B cell (primary cell): ENCODE results near the gene FBXO28. TPM values are rescaled to one million over a fixed set of nuclear protein-coding genes. Genes with fewer than 3 reads are reported as not detected.

Source experiments
- ATAC-seq: fragments of 200-7000 bp; cut with Tn5 transposase; one replicate; pipeline ENCODE4 v1.10.0; 2021; ENCODE audit warnings: low read depth, mild to moderate bottlenecking, moderate number of reproducible peaks, moderate library complexity
- CTCF ChIA-PET: fragments of 350-600 bp; sonication (Branson Sonifier 250); formaldehyde crosslinking; loops from one replicate; lab custom pipeline; 2021; ENCODE audit warnings: antibody characterized with exemption, inconsistent platforms; lab: Charles Lee
- POLR2A ChIA-PET: fragments of 350-600 bp; sonication (Branson Sonifier 250); formaldehyde crosslinking; loops from one replicate; lab custom pipeline; 2021; ENCODE audit warnings: antibody characterized with exemption; lab: Charles Lee
- DNase-seq: peaks from one replicate; pipeline ENCODE4 v3.0.0; 2013
- H2AFZ ChIP-seq: 2 replicates; pipeline ENCODE4 v1.6.1; 2012; ENCODE audit warnings: mild to moderate bottlenecking, low read depth, low read length; ENCODE audit not compliant: insufficient read depth, poor library complexity, severe bottlenecking
- H3K27ac ChIP-seq, 2 donors: 1 replicate in 1 of 2; 2 replicates in 1 of 2; pipeline ENCODE4 v1.5.1; 2012 to 2013; ENCODE audit warnings: low read length in 2 of 2, mild to moderate bottlenecking in 2 of 2, moderate library complexity in 1 of 2
- H3K27me3 ChIP-seq, 4 experiments: fragments of 200-600 bp in 1 of 4; sonication (generic) in 1 of 4; replicated peaks in 1 of 4; 1 replicate in 2 of 4; 2 replicates in 2 of 4; pipeline versions ENCODE4 v1.6.1 to v1.7.0; 2013 to 2016; ENCODE audit warnings: low read length in 3 of 4, mild to moderate bottlenecking in 2 of 4, mixed read lengths in 1 of 4, moderate library complexity in 1 of 4; ENCODE audit not compliant: insufficient read depth in 4 of 4, control insufficient read depth in 3 of 4; ENCODE audit errors: control extremely low read depth in 1 of 4
- H3K36me3 ChIP-seq, 2 experiments: replicated peaks in 1 of 2; 1 replicate in 1 of 2; 2 replicates in 1 of 2; pipeline versions ENCODE4 v1.6.1 to v1.7.1; 2013; ENCODE audit warnings: low read length in 1 of 2; ENCODE audit not compliant: insufficient read depth in 2 of 2, control insufficient read depth in 1 of 2; ENCODE audit errors: control extremely low read depth in 1 of 2, extremely low read depth in 1 of 2
- H3K4me1 ChIP-seq, 2 donors: fragments of 200-600 bp in 1 of 2; sonication (generic) in 1 of 2; 1 replicate in 1 of 2; 2 replicates in 1 of 2; pipeline versions ENCODE4 v1.5.1 to v1.6.1; 2013 to 2017; ENCODE audit warnings: low read length in 2 of 2; ENCODE audit not compliant: control insufficient read depth in 2 of 2, insufficient read depth in 2 of 2
- H3K4me2 ChIP-seq: replicated peaks from 2 replicates; pipeline ENCODE3; 2012; ENCODE audit warnings: mild to moderate bottlenecking, low read depth, low read length; ENCODE audit not compliant: poor library complexity, severe bottlenecking
- H3K4me3 ChIP-seq, 5 experiments: fragments of 200-600 bp in 1 of 5; sonication (generic) in 1 of 5; 1 replicate in 3 of 5; 2 replicates in 2 of 5; pipeline versions ENCODE4 v1.5.1 to v1.7.0; 2011 to 2016; ENCODE audit warnings: low read length in 4 of 5, mild to moderate bottlenecking in 4 of 5, low read depth in 2 of 5, control low read depth in 1 of 5, moderate library complexity in 1 of 5; ENCODE audit not compliant: insufficient read depth in 1 of 5; ENCODE audit errors: control extremely low read depth in 1 of 5, extremely low read depth in 1 of 5
- H3K79me2 ChIP-seq: fragments of 200-600 bp; sonication (generic); one replicate; pipeline ENCODE4 v1.6.0; 2016; ENCODE audit warnings: low read length; ENCODE audit not compliant: control insufficient read depth, insufficient read depth
- H3K9ac ChIP-seq: fragments of 200-600 bp; sonication (generic); 2 replicates; pipeline ENCODE4 v1.6.1; 2017; ENCODE audit warnings: mild to moderate bottlenecking, low read length, moderate library complexity
- H3K9me3 ChIP-seq, 3 donors: one replicate each; pipeline versions ENCODE4 v1.6.1 to v1.7.1; 2013; ENCODE audit warnings: low read length in 2 of 3; ENCODE audit not compliant: control insufficient read depth in 2 of 3, insufficient read depth in 1 of 3; ENCODE audit errors: control extremely low read depth in 1 of 3
- H4K20me1 ChIP-seq: 2 replicates; pipeline ENCODE4 v1.6.0; 2012; ENCODE audit warnings: mild to moderate bottlenecking, low read length; ENCODE audit not compliant: insufficient read depth, control insufficient read depth, poor library complexity, severe bottlenecking
- H3K27ac Mint-ChIP-seq: one replicate; pipeline ENCODE4 v1.8.0; 2021; ENCODE audit warnings: mixed read lengths
- H3K27me3 Mint-ChIP-seq: one replicate; pipeline ENCODE4 v1.8.0; 2021; ENCODE audit warnings: mixed read lengths
- H3K4me1 Mint-ChIP-seq: one replicate; pipeline ENCODE4 v1.8.0; 2021; ENCODE audit warnings: mixed read lengths
- H3K4me3 Mint-ChIP-seq: one replicate; pipeline ENCODE4 v1.8.0; 2021; ENCODE audit warnings: mixed read lengths
- H3K9me3 Mint-ChIP-seq: one replicate; pipeline ENCODE4 v1.8.0; 2022; ENCODE audit warnings: mixed read lengths; ENCODE audit not compliant: insufficient read depth
- EZH2 ChIP-seq: IDR thresholded peaks from 2 replicates; pipeline ENCODE4 v1.6.1; 2012; ENCODE audit warnings: borderline replicate concordance, low read depth, mild to moderate bottlenecking, moderate library complexity, low read length; ENCODE audit not compliant: insufficient read depth, poor library complexity, severe bottlenecking
- WGBS: methylation state at CpG from one replicate; pipeline ENCODE4 v1.1.5; 2013; ENCODE audit warnings: missing lambda C conversion rate; ENCODE audit not compliant: insufficient coverage; 5-methylcytosine and 5-hydroxymethylcytosine counted together
- intact Hi-C: fragments of 100-400 bp; cut with micrococcal nuclease; formaldehyde crosslinking; loops from one replicate; pipeline ENCODE4 v1.10.0; 2022
- polyA plus RNA-seq: library from polyadenylated mRNA; depleted of rRNA; stranded (reverse); fragments of >200 nt; gene quantifications from 2 replicates; pipeline ENCODE4 v1.2.3, GENCODE V29; 2012
- total RNA-seq, 2 donors: library from RNA; stranded (reverse); fragments of 120-200 nt in 1 of 2; gene quantifications; 1 replicate in 1 of 2; 2 replicates in 1 of 2; pipeline versions ENCODE4 v1.2.3 to v1.2.4, GENCODE V29; 2013 to 2022
- TF ChIP-seq, protein P1 (sequence below): fragments of 200-600 bp; IDR thresholded peaks from one replicate; pipeline ENCODE4 v1.8.0; 2022; ENCODE audit warnings: antibody characterized with exemption, mild to moderate bottlenecking

FBXO28 gene
- total and polyA plus RNA-seq, 2 donors (not counting 1 experiment from before 2014, with no cell fraction given), result 17.5 to 39.7 TPM

DNA sequence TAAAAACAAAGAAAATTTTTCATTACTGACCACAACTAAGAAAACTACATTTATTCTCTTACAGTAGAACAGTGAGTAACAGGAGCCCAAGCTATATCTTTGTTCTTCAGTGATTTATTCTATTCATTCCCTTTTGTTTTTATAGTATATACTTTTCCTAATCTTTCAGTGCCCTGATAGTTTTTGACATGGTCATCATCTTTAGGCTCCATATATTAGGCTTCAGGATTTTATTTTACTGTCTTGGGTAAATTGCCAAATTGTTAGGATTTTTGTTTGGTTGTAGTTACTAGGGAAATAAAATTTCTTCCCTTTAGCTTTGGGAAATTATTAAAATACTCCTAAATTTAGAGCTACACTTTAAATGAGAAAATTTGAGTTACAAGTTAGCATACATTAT is 10.3 kb downstream of the FBXO28 start:
- no peak overlapping the region for H2AFZ ChIP-seq
- H3K9ac ChIP-seq, result no peak overlapping the region
- H3K27me3 ChIP-seq, result no peaks in the 10 kb centered on the region
- no peak overlapping the region for H3K27ac Mint-ChIP-seq
- H3K4me3 Mint-ChIP-seq, result no peak overlapping the region
- CTCF ChIA-PET, result interaction anchor here (0.6 to 1.7 kb wide), 4 partner anchors 8 to 333 kb away, joined by 3 to 7 read pairs (median 4); no protein-coding TSS in a partner anchor
- no peaks in the 10 kb centered on the region for H3K9me3 Mint-ChIP-seq
- H3K27me3 Mint-ChIP-seq, result no peaks in the 10 kb centered on the region
- peaks cover 16% of the 10 kb centered on the region for H3K4me1 Mint-ChIP-seq
- POLR2A ChIA-PET, result no interaction called here
- ATAC-seq (no peak), DNase-seq (no peak)
- H3K9me3 ChIP-seq, result no peaks in the 10 kb centered on the region
- H3K4me1 ChIP-seq, result no peaks in the 10 kb centered on the region
- no peak overlapping the region for H3K27ac ChIP-seq
- intact Hi-C loops, result no loop called here
- H3K4me2 ChIP-seq, result no peak overlapping the region
- no peak for TF ChIP-seq EZH2
- TF ChIP-seq, protein P1, sequence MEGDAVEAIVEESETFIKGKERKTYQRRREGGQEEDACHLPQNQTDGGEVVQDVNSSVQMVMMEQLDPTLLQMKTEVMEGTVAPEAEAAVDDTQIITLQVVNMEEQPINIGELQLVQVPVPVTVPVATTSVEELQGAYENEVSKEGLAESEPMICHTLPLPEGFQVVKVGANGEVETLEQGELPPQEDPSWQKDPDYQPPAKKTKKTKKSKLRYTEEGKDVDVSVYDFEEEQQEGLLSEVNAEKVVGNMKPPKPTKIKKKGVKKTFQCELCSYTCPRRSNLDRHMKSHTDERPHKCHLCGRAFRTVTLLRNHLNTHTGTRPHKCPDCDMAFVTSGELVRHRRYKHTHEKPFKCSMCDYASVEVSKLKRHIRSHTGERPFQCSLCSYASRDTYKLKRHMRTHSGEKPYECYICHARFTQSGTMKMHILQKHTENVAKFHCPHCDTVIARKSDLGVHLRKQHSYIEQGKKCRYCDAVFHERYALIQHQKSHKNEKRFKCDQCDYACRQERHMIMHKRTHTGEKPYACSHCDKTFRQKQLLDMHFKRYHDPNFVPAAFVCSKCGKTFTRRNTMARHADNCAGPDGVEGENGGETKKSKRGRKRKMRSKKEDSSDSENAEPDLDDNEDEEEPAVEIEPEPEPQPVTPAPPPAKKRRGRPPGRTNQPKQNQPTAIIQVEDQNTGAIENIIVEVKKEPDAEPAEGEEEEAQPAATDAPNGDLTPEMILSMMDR, result no peak
- peaks cover 89% of the 10 kb centered on the region for H3K79me2 ChIP-seq
- H3K36me3 ChIP-seq, result peaks cover 3 to 25% of the 10 kb centered on the region in 2 experiments
- H3K4me3 ChIP-seq, result no peak overlapping the region
- peaks cover 47% of the 10 kb centered on the region for H4K20me1 ChIP-seq

DNA sequence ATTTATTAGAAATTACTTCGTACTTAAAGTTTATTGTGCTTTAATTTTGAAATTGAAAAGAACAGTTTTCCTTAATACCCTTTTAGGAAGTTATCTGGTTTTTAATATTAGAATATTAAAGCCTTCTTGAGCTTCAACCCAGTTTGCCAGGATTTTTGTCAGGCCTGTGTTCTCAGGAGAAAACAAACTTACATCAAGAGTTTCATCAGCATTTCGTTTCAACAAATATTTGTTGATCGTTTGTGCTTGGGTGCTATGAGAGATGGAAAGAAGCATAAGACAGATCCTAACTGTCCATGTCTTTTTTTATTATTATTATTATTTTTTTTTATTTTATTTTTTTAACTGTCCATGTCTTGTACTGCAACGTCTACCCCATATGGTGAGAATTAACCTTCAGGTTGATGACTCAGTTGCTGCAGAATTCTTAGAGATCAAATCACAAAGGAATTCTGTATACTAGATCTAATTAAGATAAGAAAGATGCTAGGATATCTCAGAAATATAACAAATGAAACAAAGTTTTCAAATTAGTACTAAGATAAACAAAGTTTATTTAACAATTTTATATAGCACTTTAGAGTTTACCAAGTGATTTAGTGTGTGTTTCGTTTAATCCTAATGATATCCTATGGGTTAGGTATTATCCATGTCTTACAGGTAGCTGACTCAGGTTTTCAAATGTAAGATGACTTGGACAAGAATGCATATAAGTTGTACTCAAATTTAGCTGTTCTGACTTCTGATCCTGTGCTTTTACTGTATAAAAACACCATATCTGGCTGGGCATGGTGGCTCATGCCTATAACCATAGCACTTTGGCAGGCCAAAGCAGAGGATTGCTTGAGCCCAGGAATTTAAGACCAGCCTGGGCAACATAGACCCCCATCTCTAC is 14.3 kb downstream of the FBXO28 start:
- POLR2A ChIA-PET, result no interaction called here
- ATAC-seq (no peak), DNase-seq (no peak)
- peaks cover 58% of the 10 kb centered on the region for H3K79me2 ChIP-seq
- CTCF ChIA-PET, result interaction anchor here (1.5 kb wide), 1 partner anchor 12 kb away, joined by 3 read pairs; no protein-coding TSS in a partner anchor
- intact Hi-C loops, result no loop called here
- TF ChIP-seq EZH2, result no peak
- TF ChIP-seq, protein P1, result no peak
- peaks cover 42% of the 10 kb centered on the region for H4K20me1 ChIP-seq
- no peak overlapping the region for H2AFZ ChIP-seq
- no peaks in the 10 kb centered on the region for H3K27me3 ChIP-seq
- no peak overlapping the region for H3K4me2 ChIP-seq
- Mint-ChIP-seq H3K4me1 (peaks cover 9% of the 10 kb centered on the region), H3K27ac (no peak overlapping the region), H3K9me3 (no peaks in the 10 kb centered on the region), H3K4me3 (no peak overlapping the region), H3K27me3 (no peaks in the 10 kb centered on the region)
- WGBS, result no CpG with 5 or more reads among the region's 5 CpGs
- no peaks in the 10 kb centered on the region for H3K4me1 ChIP-seq
- no peaks in the 10 kb centered on the region for H3K9me3 ChIP-seq
- H3K4me3 ChIP-seq, result no peak overlapping the region
- H3K27ac ChIP-seq, result no peak overlapping the region
- peaks cover 8 to 38% of the 10 kb centered on the region in 2 experiments for H3K36me3 ChIP-seq
- H3K9ac ChIP-seq, result no peak overlapping the region
